Parathyroid adenoma (tissue), 2 donors: ENCODE data around the gene GRID1.

Source experiments
- H2AFZ ChIP-seq: fragments of 300-600 bp; sonication (generic); one replicate; pipeline ENCODE4 v1.7.0; 2017; ENCODE audit warnings: antibody characterized with exemption, mild to moderate bottlenecking
- H3K27ac ChIP-seq: fragments of 300-600 bp; sonication (generic); one replicate; pipeline ENCODE4 v1.7.0; 2017
- H3K27me3 ChIP-seq: fragments of 300-600 bp; sonication (generic); one replicate; pipeline ENCODE4 v1.7.0; 2017; ENCODE audit warnings: low read length; ENCODE audit not compliant: control insufficient read depth, insufficient read depth
- H3K36me3 ChIP-seq: fragments of 300-600 bp; sonication (generic); one replicate; pipeline ENCODE4 v1.7.0; 2017; ENCODE audit warnings: low read length; ENCODE audit not compliant: control insufficient read depth, insufficient read depth
- H3K4me1 ChIP-seq: fragments of 300-600 bp; sonication (generic); one replicate; pipeline ENCODE4 v1.7.0; 2017; ENCODE audit warnings: control low read depth
- H3K4me2 ChIP-seq: fragments of 300-600 bp; sonication (generic); one replicate; pipeline ENCODE4 v1.7.0; 2017; ENCODE audit warnings: low read length
- H3K4me3 ChIP-seq: fragments of 300-600 bp; sonication (generic); one replicate; pipeline ENCODE4 v1.7.0; 2017; ENCODE audit warnings: low read depth, low read length
- H3K79me2 ChIP-seq: fragments of 300-600 bp; sonication (generic); one replicate; pipeline ENCODE4 v1.7.0; 2017; ENCODE audit warnings: control low read depth
- H3K9ac ChIP-seq: fragments of 300-600 bp; sonication (generic); one replicate; pipeline ENCODE4 v1.7.0; 2017; ENCODE audit warnings: mild to moderate bottlenecking
- H3K9me3 ChIP-seq: fragments of 300-600 bp; sonication (generic); one replicate; pipeline ENCODE4 v1.7.0; 2017; ENCODE audit warnings: low read length; ENCODE audit not compliant: control insufficient read depth
- TF ChIP-seq, protein P1 (sequence below): fragments of 300-600 bp; sonication (generic); IDR thresholded peaks from one replicate; pipeline ENCODE4 v1.7.0; 2017; ENCODE audit warnings: antibody characterized with exemption, mild to moderate bottlenecking
- donor health status: primary hyperparathyroidism.

GRID1 gene

GRCh38 chr10:86329896-86330680 lies 36.5 kb downstream of the GRID1 start:
- no peaks in the 10 kb centered on the region for H3K79me2 ChIP-seq
- no peak overlapping the region for H3K27ac ChIP-seq
- TF ChIP-seq, protein P1, sequence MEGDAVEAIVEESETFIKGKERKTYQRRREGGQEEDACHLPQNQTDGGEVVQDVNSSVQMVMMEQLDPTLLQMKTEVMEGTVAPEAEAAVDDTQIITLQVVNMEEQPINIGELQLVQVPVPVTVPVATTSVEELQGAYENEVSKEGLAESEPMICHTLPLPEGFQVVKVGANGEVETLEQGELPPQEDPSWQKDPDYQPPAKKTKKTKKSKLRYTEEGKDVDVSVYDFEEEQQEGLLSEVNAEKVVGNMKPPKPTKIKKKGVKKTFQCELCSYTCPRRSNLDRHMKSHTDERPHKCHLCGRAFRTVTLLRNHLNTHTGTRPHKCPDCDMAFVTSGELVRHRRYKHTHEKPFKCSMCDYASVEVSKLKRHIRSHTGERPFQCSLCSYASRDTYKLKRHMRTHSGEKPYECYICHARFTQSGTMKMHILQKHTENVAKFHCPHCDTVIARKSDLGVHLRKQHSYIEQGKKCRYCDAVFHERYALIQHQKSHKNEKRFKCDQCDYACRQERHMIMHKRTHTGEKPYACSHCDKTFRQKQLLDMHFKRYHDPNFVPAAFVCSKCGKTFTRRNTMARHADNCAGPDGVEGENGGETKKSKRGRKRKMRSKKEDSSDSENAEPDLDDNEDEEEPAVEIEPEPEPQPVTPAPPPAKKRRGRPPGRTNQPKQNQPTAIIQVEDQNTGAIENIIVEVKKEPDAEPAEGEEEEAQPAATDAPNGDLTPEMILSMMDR: no peak
- no peak overlapping the region for H3K4me2 ChIP-seq
- no peak overlapping the region for H3K9ac ChIP-seq
- no peak overlapping the region for H3K4me3 ChIP-seq
- H3K27me3 ChIP-seq: no peaks in the 10 kb centered on the region
- H3K9me3 ChIP-seq: no peaks in the 10 kb centered on the region
- H3K4me1 ChIP-seq: no peaks in the 10 kb centered on the region
- no peak overlapping the region for H2AFZ ChIP-seq
- H3K36me3 ChIP-seq: no peaks in the 10 kb centered on the region

- no peaks in the 10 kb centered on the region for H3K79me2 ChIP-seq
- H3K4me1 ChIP-seq: no peaks in the 10 kb centered on the region
- H3K4me2 ChIP-seq: no peak overlapping the region
- TF ChIP-seq, protein P1: no peak
- no peak overlapping the region for H3K9ac ChIP-seq
- H3K9me3 ChIP-seq: no peaks in the 10 kb centered on the region
- H3K27ac ChIP-seq: no peak overlapping the region
- H2AFZ ChIP-seq: no peak overlapping the region
- no peaks in the 10 kb centered on the region for H3K36me3 ChIP-seq
- no peak overlapping the region for H3K4me3 ChIP-seq
- H3K27me3 ChIP-seq: no peaks in the 10 kb centered on the region
These were observed 37.4 kb downstream of the GRID1 start for GRCh38 chr10:86329093-86329710.

DNA sequence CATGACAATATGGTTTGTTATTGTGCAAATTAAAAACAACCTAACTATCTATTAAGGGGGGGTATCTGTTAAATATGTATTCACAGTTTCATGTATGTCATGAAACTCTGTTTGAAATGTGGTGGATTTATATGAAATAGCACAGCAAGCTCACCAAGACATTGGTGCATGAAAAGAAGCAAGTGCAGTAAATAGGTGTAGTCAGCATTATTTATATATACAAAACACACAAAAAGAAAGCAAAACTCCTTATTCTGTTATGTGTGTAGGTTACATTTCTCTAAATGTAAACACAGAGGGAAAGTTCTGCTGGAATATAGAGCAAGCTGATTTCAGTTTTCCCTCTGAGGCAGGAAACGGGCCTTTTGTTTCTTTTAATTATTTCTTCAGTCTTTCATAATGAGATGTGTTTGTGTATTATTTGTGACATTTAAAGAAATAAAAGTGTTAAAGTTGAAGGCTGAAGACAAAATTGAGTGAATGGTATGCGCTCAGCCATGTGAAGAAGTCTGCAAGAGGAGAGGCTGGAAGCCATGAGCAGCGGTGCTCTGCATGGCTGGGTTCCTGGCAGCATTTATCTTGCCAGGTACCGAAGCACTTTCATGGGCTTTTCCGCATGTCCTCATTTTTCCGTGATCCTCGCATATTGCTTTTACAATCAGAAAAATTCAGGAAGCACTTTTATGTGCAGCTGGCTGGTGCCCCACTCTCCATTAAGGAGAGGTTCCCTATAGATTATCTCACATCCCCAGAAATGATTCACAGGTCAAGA lies 38.5 kb downstream of the GRID1 start:
- Histone ChIP-seq H3K79me2 (no peaks in the 10 kb centered on the region), H3K9me3 (no peaks in the 10 kb centered on the region), H3K36me3 (no peaks in the 10 kb centered on the region), H3K27me3 (no peaks in the 10 kb centered on the region), H3K4me3 (no peak overlapping the region), H2AFZ (no peak overlapping the region), H3K9ac (no peak overlapping the region), H3K4me2 (no peak overlapping the region), H3K27ac (no peak overlapping the region), H3K4me1 (no peaks in the 10 kb centered on the region)
- TF ChIP-seq, protein P1: no peak

DNA sequence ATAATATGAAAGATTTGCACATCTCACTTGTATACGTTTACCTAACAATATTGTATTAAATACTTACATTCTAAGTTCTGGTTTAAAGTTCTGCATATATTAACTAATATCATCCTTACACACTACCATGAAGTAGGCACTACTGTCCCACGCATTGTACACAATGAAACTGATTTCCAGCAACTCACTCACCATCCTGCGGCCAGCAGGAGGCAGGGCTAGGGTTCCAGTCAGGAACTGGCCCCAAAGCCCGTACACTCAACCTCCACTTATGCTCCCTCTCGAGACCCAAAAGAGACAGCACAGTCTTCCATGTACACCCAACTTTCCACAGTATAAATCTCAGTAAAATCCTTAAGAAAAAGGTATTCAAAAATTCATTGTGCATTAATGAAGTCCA lies 41.4 kb downstream of the GRID1 start:
- Histone ChIP-seq H3K36me3 (no peaks in the 10 kb centered on the region), H2AFZ (no peak overlapping the region), H3K4me3 (no peak overlapping the region), H3K79me2 (no peaks in the 10 kb centered on the region), H3K4me2 (no peak overlapping the region), H3K4me1 (no peaks in the 10 kb centered on the region), H3K27ac (no peak overlapping the region), H3K9ac (no peak overlapping the region), H3K27me3 (no peaks in the 10 kb centered on the region), H3K9me3 (no peaks in the 10 kb centered on the region)
- TF ChIP-seq, protein P1: no peak
